B cell (primary cell): ENCODE data around the gene FGD4. TPM values are rescaled to one million over a fixed set of nuclear protein-coding genes. Genes with fewer than 3 reads are reported as not detected.

Source experiments
- ATAC-seq: fragments of 200-7000 bp; cut with Tn5 transposase; one replicate; pipeline ENCODE4 v1.10.0; 2021; ENCODE audit warnings: low read depth, mild to moderate bottlenecking, moderate number of reproducible peaks, moderate library complexity
- CTCF ChIA-PET: fragments of 350-600 bp; sonication (Branson Sonifier 250); formaldehyde crosslinking; loops from one replicate; lab custom pipeline; 2021; ENCODE audit warnings: antibody characterized with exemption, inconsistent platforms; lab: Charles Lee
- POLR2A ChIA-PET: fragments of 350-600 bp; sonication (Branson Sonifier 250); formaldehyde crosslinking; loops from one replicate; lab custom pipeline; 2021; ENCODE audit warnings: antibody characterized with exemption; lab: Charles Lee
- DNase-seq: peaks from one replicate; pipeline ENCODE4 v3.0.0; 2013
- H2AFZ ChIP-seq: 2 replicates; pipeline ENCODE4 v1.6.1; 2012; ENCODE audit warnings: mild to moderate bottlenecking, low read depth, low read length; ENCODE audit not compliant: insufficient read depth, poor library complexity, severe bottlenecking
- H3K27ac ChIP-seq, 2 donors: 1 replicate in 1 of 2; 2 replicates in 1 of 2; pipeline ENCODE4 v1.5.1; 2012 to 2013; ENCODE audit warnings: low read length in 2 of 2, mild to moderate bottlenecking in 2 of 2, moderate library complexity in 1 of 2
- H3K27me3 ChIP-seq, 4 experiments: fragments of 200-600 bp in 1 of 4; sonication (generic) in 1 of 4; replicated peaks in 1 of 4; 1 replicate in 2 of 4; 2 replicates in 2 of 4; pipeline versions ENCODE4 v1.6.1 to v1.7.0; 2013 to 2016; ENCODE audit warnings: low read length in 3 of 4, mild to moderate bottlenecking in 2 of 4, mixed read lengths in 1 of 4, moderate library complexity in 1 of 4; ENCODE audit not compliant: insufficient read depth in 4 of 4, control insufficient read depth in 3 of 4; ENCODE audit errors: control extremely low read depth in 1 of 4
- H3K36me3 ChIP-seq, 2 experiments: replicated peaks in 1 of 2; 1 replicate in 1 of 2; 2 replicates in 1 of 2; pipeline versions ENCODE4 v1.6.1 to v1.7.1; 2013; ENCODE audit warnings: low read length in 1 of 2; ENCODE audit not compliant: insufficient read depth in 2 of 2, control insufficient read depth in 1 of 2; ENCODE audit errors: control extremely low read depth in 1 of 2, extremely low read depth in 1 of 2
- H3K4me1 ChIP-seq, 2 donors: fragments of 200-600 bp in 1 of 2; sonication (generic) in 1 of 2; 1 replicate in 1 of 2; 2 replicates in 1 of 2; pipeline versions ENCODE4 v1.5.1 to v1.6.1; 2013 to 2017; ENCODE audit warnings: low read length in 2 of 2; ENCODE audit not compliant: control insufficient read depth in 2 of 2, insufficient read depth in 2 of 2
- H3K4me2 ChIP-seq: replicated peaks from 2 replicates; pipeline ENCODE3; 2012; ENCODE audit warnings: mild to moderate bottlenecking, low read depth, low read length; ENCODE audit not compliant: poor library complexity, severe bottlenecking
- H3K4me3 ChIP-seq, 5 experiments: fragments of 200-600 bp in 1 of 5; sonication (generic) in 1 of 5; 1 replicate in 3 of 5; 2 replicates in 2 of 5; pipeline versions ENCODE4 v1.5.1 to v1.7.0; 2011 to 2016; ENCODE audit warnings: low read length in 4 of 5, mild to moderate bottlenecking in 4 of 5, low read depth in 2 of 5, control low read depth in 1 of 5, moderate library complexity in 1 of 5; ENCODE audit not compliant: insufficient read depth in 1 of 5; ENCODE audit errors: control extremely low read depth in 1 of 5, extremely low read depth in 1 of 5
- H3K79me2 ChIP-seq: fragments of 200-600 bp; sonication (generic); one replicate; pipeline ENCODE4 v1.6.0; 2016; ENCODE audit warnings: low read length; ENCODE audit not compliant: control insufficient read depth, insufficient read depth
- H3K9ac ChIP-seq: fragments of 200-600 bp; sonication (generic); 2 replicates; pipeline ENCODE4 v1.6.1; 2017; ENCODE audit warnings: mild to moderate bottlenecking, low read length, moderate library complexity
- H3K9me3 ChIP-seq, 3 donors: one replicate each; pipeline versions ENCODE4 v1.6.1 to v1.7.1; 2013; ENCODE audit warnings: low read length in 2 of 3; ENCODE audit not compliant: control insufficient read depth in 2 of 3, insufficient read depth in 1 of 3; ENCODE audit errors: control extremely low read depth in 1 of 3
- H4K20me1 ChIP-seq: 2 replicates; pipeline ENCODE4 v1.6.0; 2012; ENCODE audit warnings: mild to moderate bottlenecking, low read length; ENCODE audit not compliant: insufficient read depth, control insufficient read depth, poor library complexity, severe bottlenecking
- H3K27ac Mint-ChIP-seq: one replicate; pipeline ENCODE4 v1.8.0; 2021; ENCODE audit warnings: mixed read lengths
- H3K27me3 Mint-ChIP-seq: one replicate; pipeline ENCODE4 v1.8.0; 2021; ENCODE audit warnings: mixed read lengths
- H3K4me1 Mint-ChIP-seq: one replicate; pipeline ENCODE4 v1.8.0; 2021; ENCODE audit warnings: mixed read lengths
- H3K4me3 Mint-ChIP-seq: one replicate; pipeline ENCODE4 v1.8.0; 2021; ENCODE audit warnings: mixed read lengths
- H3K9me3 Mint-ChIP-seq: one replicate; pipeline ENCODE4 v1.8.0; 2022; ENCODE audit warnings: mixed read lengths; ENCODE audit not compliant: insufficient read depth
- EZH2 ChIP-seq: IDR thresholded peaks from 2 replicates; pipeline ENCODE4 v1.6.1; 2012; ENCODE audit warnings: borderline replicate concordance, low read depth, mild to moderate bottlenecking, moderate library complexity, low read length; ENCODE audit not compliant: insufficient read depth, poor library complexity, severe bottlenecking
- WGBS: methylation state at CpG from one replicate; pipeline ENCODE4 v1.1.5; 2013; ENCODE audit warnings: missing lambda C conversion rate; ENCODE audit not compliant: insufficient coverage; 5-methylcytosine and 5-hydroxymethylcytosine counted together
- intact Hi-C: fragments of 100-400 bp; cut with micrococcal nuclease; formaldehyde crosslinking; loops from one replicate; pipeline ENCODE4 v1.10.0; 2022
- polyA plus RNA-seq: library from polyadenylated mRNA; depleted of rRNA; stranded (reverse); fragments of >200 nt; gene quantifications from 2 replicates; pipeline ENCODE4 v1.2.3, GENCODE V29; 2012
- total RNA-seq, 2 donors: library from RNA; stranded (reverse); fragments of 120-200 nt in 1 of 2; gene quantifications; 1 replicate in 1 of 2; 2 replicates in 1 of 2; pipeline versions ENCODE4 v1.2.3 to v1.2.4, GENCODE V29; 2013 to 2022
- TF ChIP-seq, protein P1 (sequence below): fragments of 200-600 bp; IDR thresholded peaks from one replicate; pipeline ENCODE4 v1.8.0; 2022; ENCODE audit warnings: antibody characterized with exemption, mild to moderate bottlenecking

The FGD4 gene
- total and polyA plus RNA-seq, 2 donors (not counting 1 experiment from before 2014, with no cell fraction given): 2.1 to 2.8 TPM

DNA sequence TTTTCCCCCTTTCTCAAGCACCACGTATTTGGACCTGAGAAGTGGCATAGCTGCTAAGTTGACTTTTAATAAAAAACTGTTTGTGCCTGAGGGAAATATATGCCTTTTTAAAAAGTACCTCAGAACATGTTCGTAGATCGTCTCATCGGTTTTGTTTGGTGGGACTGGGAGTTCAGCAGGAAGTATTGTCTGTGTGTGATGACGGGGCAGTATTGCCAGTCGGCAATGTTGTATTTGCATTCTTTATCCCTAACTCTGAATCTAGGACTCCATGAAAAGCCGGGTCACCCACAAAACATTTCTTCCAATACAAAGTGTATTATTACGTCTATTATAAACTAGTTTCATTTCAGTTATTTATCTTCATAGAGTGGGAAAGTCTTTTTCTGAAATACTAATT lies 19.7 kb upstream of the FGD4 start:
- Mint-ChIP-seq H3K27me3 (no peaks in the 10 kb centered on the region), H3K4me3 (no peak overlapping the region), H3K4me1 (no peaks in the 10 kb centered on the region), H3K9me3 (no peaks in the 10 kb centered on the region), H3K27ac (no peak overlapping the region)
- no peaks in the 10 kb centered on the region for H4K20me1 ChIP-seq
- H3K9me3 ChIP-seq: no peaks in the 10 kb centered on the region
- no peak overlapping the region for H3K4me3 ChIP-seq
- ChIA-PET POLR2A (no interaction called here), CTCF (no interaction called here)
- H3K4me2 ChIP-seq: no peak overlapping the region
- DNase-seq (no peak), ATAC-seq (no peak)
- H3K9ac ChIP-seq: no peak overlapping the region
- no peaks in the 10 kb centered on the region for H3K4me1 ChIP-seq
- intact Hi-C loops: no loop called here
- H3K27ac ChIP-seq: no peak overlapping the region
- WGBS: no CpG with 5 or more reads among the region's 8 CpGs
- TF ChIP-seq, protein P1, sequence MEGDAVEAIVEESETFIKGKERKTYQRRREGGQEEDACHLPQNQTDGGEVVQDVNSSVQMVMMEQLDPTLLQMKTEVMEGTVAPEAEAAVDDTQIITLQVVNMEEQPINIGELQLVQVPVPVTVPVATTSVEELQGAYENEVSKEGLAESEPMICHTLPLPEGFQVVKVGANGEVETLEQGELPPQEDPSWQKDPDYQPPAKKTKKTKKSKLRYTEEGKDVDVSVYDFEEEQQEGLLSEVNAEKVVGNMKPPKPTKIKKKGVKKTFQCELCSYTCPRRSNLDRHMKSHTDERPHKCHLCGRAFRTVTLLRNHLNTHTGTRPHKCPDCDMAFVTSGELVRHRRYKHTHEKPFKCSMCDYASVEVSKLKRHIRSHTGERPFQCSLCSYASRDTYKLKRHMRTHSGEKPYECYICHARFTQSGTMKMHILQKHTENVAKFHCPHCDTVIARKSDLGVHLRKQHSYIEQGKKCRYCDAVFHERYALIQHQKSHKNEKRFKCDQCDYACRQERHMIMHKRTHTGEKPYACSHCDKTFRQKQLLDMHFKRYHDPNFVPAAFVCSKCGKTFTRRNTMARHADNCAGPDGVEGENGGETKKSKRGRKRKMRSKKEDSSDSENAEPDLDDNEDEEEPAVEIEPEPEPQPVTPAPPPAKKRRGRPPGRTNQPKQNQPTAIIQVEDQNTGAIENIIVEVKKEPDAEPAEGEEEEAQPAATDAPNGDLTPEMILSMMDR: no peak
- TF ChIP-seq EZH2: no peak
- no peaks in the 10 kb centered on the region for H3K27me3 ChIP-seq
- H3K36me3 ChIP-seq: no peaks in the 10 kb centered on the region
- no peaks in the 10 kb centered on the region for H3K79me2 ChIP-seq
- H2AFZ ChIP-seq: no peak overlapping the region

DNA sequence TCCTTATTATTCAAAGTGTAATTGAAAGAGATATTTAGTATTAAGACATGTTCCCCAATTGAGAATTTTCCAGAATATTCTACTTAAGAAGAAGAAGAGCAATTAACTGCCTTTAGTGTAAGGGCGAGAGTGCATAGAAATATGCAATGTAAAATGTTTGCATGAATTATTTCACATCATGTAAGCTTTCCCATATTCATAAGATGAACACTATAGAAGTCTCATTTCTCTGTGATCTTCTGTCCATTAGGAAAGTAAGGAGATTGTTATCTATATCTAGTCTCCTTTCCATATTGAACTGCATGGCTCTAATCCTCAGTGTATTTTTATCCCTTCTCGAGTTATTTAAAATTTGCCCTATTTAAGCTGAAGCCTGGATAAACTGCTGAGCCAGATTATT lies 17.1 kb upstream of the FGD4 start:
- ATAC-seq: no peak

More for the DNA sequence above, 17.1 kb upstream of the FGD4 start:
- CTCF ChIA-PET: interaction anchor here (1.2 kb wide), 1 partner anchor 20 kb away, joined by 3 read pairs; no protein-coding TSS in a partner anchor
- intact Hi-C loops: no loop called here
- Mint-ChIP-seq H3K27ac (no peak overlapping the region), H3K4me3 (no peak overlapping the region), H3K27me3 (no peaks in the 10 kb centered on the region), H3K9me3 (no peaks in the 10 kb centered on the region), H3K4me1 (no peaks in the 10 kb centered on the region)
- Histone ChIP-seq H3K4me3 (no peak overlapping the region), H2AFZ (no peak overlapping the region), H3K36me3 (no peaks in the 10 kb centered on the region), H3K4me2 (no peak overlapping the region), H4K20me1 (no peaks in the 10 kb centered on the region), H3K9ac (no peak overlapping the region), H3K4me1 (no peaks in the 10 kb centered on the region), H3K9me3 (no peaks in the 10 kb centered on the region), H3K27me3 (no peaks in the 10 kb centered on the region), H3K79me2 (no peaks in the 10 kb centered on the region), H3K27ac (no peak overlapping the region)
- DNase-seq: no peak
- no CpG with 5 or more reads among the region's 2 CpGs for WGBS
- TF ChIP-seq, protein P1: no peak
- no peak for TF ChIP-seq EZH2
- POLR2A ChIA-PET: interaction anchor here (0.6 kb wide), 1 partner anchor 326 kb away, joined by 4 read pairs; no protein-coding TSS in a partner anchor
